Gastroesophageal sphincter (tissue), 3 donors: Measurements from ENCODE around the gene RFLNA.

Source experiments
- CTCF ChIP-seq, 4 experiments: fragments of 200-600 bp in 2 of 4; fragments of 450-650 bp in 2 of 4; sonication (generic) in 1 of 4; IDR thresholded peaks; one replicate each; pipeline ENCODE4 v1.5.1; 2017 to 2019; ENCODE audit warnings: antibody characterized with exemption in 4 of 4, mild to moderate bottlenecking in 2 of 4, moderate library complexity in 2 of 4
- POLR2A ChIP-seq, 2 donors: fragments of 450-650 bp; IDR thresholded peaks; one replicate each; pipeline ENCODE4 v1.6.1; 2017; ENCODE audit warnings: antibody characterized with exemption in 2 of 2, mild to moderate bottlenecking in 2 of 2, moderate library complexity in 1 of 2

- TF ChIP-seq CTCF (IDR thresholded peaks at IDR 0.05) = no peak
- TF ChIP-seq POLR2A (IDR thresholded peaks at IDR 0.05) = no peak
These were observed 10.2 kb downstream of the RFLNA start for GRCh38 chr12:124305136-124305535.
